NCI-H526 (cell line): ENCODE results near the gene PIK3C2B.

Experiments
- DNase-seq, 2 experiments: peaks; one replicate each; lab custom pipeline; 2025; lab: John Stamatoyannopoulos, UW

PIK3C2B gene

GRCh38 chr1:204461331-204462228, 33.0 kb downstream of the PIK3C2B start:
- DNase-seq = no peak

GRCh38 chr1:204460346-204460745, 34.3 kb downstream of the PIK3C2B start:
- DNase-seq = no peak

- DNase-seq = no peak
Observed at GRCh38 chr1:204459706-204460105, 34.9 kb downstream of the PIK3C2B start.

GRCh38 chr1:204457666-204458065, 36.9 kb downstream of the PIK3C2B start:
- no peak for DNase-seq

- no peak for DNase-seq
Observed at GRCh38 chr1:204456826-204457442, 37.7 kb downstream of the PIK3C2B start.

GRCh38 chr1:204455831-204456145, 38.8 kb downstream of the PIK3C2B start:
- DNase-seq = no peak

GRCh38 chr1:204455063-204455830, 39.4 kb downstream of the PIK3C2B start:
- no peak for DNase-seq

GRCh38 chr1:204454476-204454875, 40.1 kb downstream of the PIK3C2B start:
- no peak for DNase-seq

- DNase-seq = no peak
Observed at GRCh38 chr1:204453141-204453772, 41.3 kb downstream of the PIK3C2B start.

GRCh38 chr1:204451352-204452124, 43.1 kb downstream of the PIK3C2B start:
- DNase-seq = no peak

GRCh38 chr1:204450461-204451257, 43.9 kb downstream of the PIK3C2B start:
- no peak for DNase-seq

GRCh38 chr1:204449678-204450280, 44.8 kb downstream of the PIK3C2B start:
- DNase-seq = no peak

- DNase-seq = no peak
Observed at GRCh38 chr1:204448991-204449677, 45.5 kb downstream of the PIK3C2B start.

- DNase-seq = no peak
Observed at GRCh38 chr1:204448344-204448964, 46.2 kb downstream of the PIK3C2B start.

GRCh38 chr1:204447736-204448135, 46.9 kb downstream of the PIK3C2B start:
- DNase-seq = no peak

- no peak for DNase-seq
Observed at GRCh38 chr1:204447190-204447589, 47.4 kb downstream of the PIK3C2B start.

- peak; percentile 73 to 83 for DNase-seq
Observed at GRCh38 chr1:204446413-204447111, 48.0 kb downstream of the PIK3C2B start.

GRCh38 chr1:204445860-204446412, 48.7 kb downstream of the PIK3C2B start:
- peak in 1 of 2 experiments; percentile 48 for DNase-seq
